ENCODE measurements around the gene SERPINI1. TPM values are rescaled to one million over a fixed set of nuclear protein-coding genes. Genes with fewer than 3 reads are reported as not detected.

SERPINI1 gene
- total and polyA plus RNA-seq, 2 of the 8 experiments (the other 6 are each of a cell fraction or from before 2014, with no cell fraction given): 5.3 to 9.9 TPM

DNA sequence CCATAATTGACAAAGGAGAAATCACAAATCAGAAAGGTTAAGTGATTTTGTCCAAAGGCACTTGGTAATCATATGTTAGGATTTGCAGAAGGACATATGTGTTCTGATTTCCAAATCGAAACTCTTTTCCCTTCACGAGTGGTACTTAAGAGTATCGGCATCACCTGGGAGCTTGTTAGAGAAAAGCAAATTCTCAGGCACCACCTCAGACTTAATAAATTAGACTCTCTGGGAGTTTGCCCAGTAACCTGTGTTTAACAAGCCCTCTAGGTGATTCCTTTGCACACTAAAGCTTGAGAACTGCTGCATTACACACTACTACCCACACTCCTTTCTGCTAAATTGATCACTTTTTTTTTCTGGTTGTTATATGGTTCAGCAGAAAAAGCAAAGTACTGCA lies 116.2 kb downstream of the SERPINI1 start:
- 98% methylated on average over 3 of the region's 3 CpGs; no CpG with 5 or more reads in 1 of the 2 experiments for WGBS, 2 experiments (ENCODE audit: extremely low coverage in 1 of 2, insufficient coverage in 1 of 2, insufficient read length in 1 of 2, insufficient replicate concordance in 2 of 2, low coverage in 1 of 2, low lambda C conversion rate in 2 of 2, missing lambda C conversion rate in 1 of 2)
- CTCF ChIA-PET (ENCODE audit: partially characterized antibody): no interaction called here

More for the DNA sequence above, 116.2 kb downstream of the SERPINI1 start:
- no peaks in the 10 kb centered on the region for H3K23me2 ChIP-seq (ENCODE audit: low read depth, low read length)
- H3K4ac ChIP-seq (replicated peaks; ENCODE audit: insufficient read length, low read depth, low read length): no peak overlapping the region
- no peaks in the 10 kb centered on the region for H3K9me3 ChIP-seq (ENCODE audit: insufficient read depth in 2 of 2, low read depth in 1 of 2, low read length in 1 of 2)
- no peak overlapping the region for H2BK12ac ChIP-seq (ENCODE audit: low read depth, low read length)
- no peak overlapping the region for H2BK20ac ChIP-seq (ENCODE audit: low read length)
- H2AFZ ChIP-seq (ENCODE audit: low read length): 0 out of 2 replicates have a peak overlapping the region, but pooled peaks have one; percentile 22
- no peak overlapping the region for H3K27ac ChIP-seq (ENCODE audit: low read depth, low read length)
- no peak overlapping the region for H3K56ac ChIP-seq (replicated peaks; ENCODE audit: insufficient read length, low read depth, low read length)
- H3K23ac ChIP-seq (ENCODE audit: insufficient read length): no peak overlapping the region
- H2BK120ac ChIP-seq (replicated peaks; ENCODE audit: low read depth, low read length): no peak overlapping the region
- H3K79me2 ChIP-seq (ENCODE audit: control insufficient read depth in 1 of 2, insufficient read depth in 2 of 2, low read length in 2 of 2): no peaks in the 10 kb centered on the region
- H3K9ac ChIP-seq (replicated peaks in 1 of 4; ENCODE audit: extremely low read depth in 1 of 4, low read depth in 3 of 4, low read length in 3 of 4): no peak overlapping the region
- TF ChIP-seq CBX5 (IDR thresholded peaks at IDR 0.05; ENCODE audit: low read depth, low read length) (no peak), GABPA (IDR thresholded peaks at IDR 0.05; ENCODE audit: borderline replicate concordance, insufficient read depth, low read length) (no peak), POU5F1 (IDR thresholded peaks at IDR 0.05; ENCODE audit: low read depth, low read length) (no peak)
- H3K4me3 ChIP-seq (ENCODE audit: extremely low read depth in 1 of 4, insufficient read depth in 2 of 4, low read depth in 3 of 4, low read length in 4 of 4): no peak overlapping the region
- no peak overlapping the region for H3K14ac ChIP-seq (ENCODE audit: insufficient read length)
- no peak overlapping the region for H3K18ac ChIP-seq (ENCODE audit: extremely low read depth, low read length)
- H2BK15ac ChIP-seq (ENCODE audit: low read length): no peak overlapping the region
- H3K27me3 ChIP-seq (replicated peaks in 1 of 4; ENCODE audit: control insufficient read depth in 3 of 4, extremely low read depth in 1 of 4, insufficient read depth in 3 of 4, low read length in 3 of 4): no peaks in the 10 kb centered on the region
- no peak overlapping the region for H4K5ac ChIP-seq (ENCODE audit: insufficient read length, low read depth, low read length)
- H4K91ac ChIP-seq (replicated peaks; ENCODE audit: insufficient read length, low read length): no peak overlapping the region
- no peaks in the 10 kb centered on the region for H4K20me1 ChIP-seq (replicated peaks in 1 of 2; ENCODE audit: control insufficient read depth in 1 of 2, insufficient read depth in 2 of 2, low read length in 2 of 2)
- no peaks in the 10 kb centered on the region for H3K36me3 ChIP-seq (ENCODE audit: control insufficient read depth in 2 of 4, insufficient read depth in 4 of 4, low read length in 3 of 4)
- H2AK5ac ChIP-seq (ENCODE audit: low read depth, low read length): no peak overlapping the region
- no peaks in the 10 kb centered on the region for H3K4me1 ChIP-seq (replicated peaks in 1 of 4; ENCODE audit: control insufficient read depth in 3 of 4, insufficient read depth in 4 of 4, low read length in 3 of 4)
- no peak overlapping the region for H4K8ac ChIP-seq (ENCODE audit: extremely low read depth, insufficient read depth, low read length)
- FAIRE-seq: no peak
- no peak for DNase-seq (ENCODE audit: low read depth in 1 of 2, low spot score in 2 of 2)
- no peak overlapping the region for H3K4me2 ChIP-seq (ENCODE audit: insufficient read depth in 1 of 2, low read depth in 2 of 2, low read length in 2 of 2)
- no peak overlapping the region for H2BK5ac ChIP-seq (ENCODE audit: low read depth, low read length)
- POLR2A ChIA-PET (ENCODE audit: partially characterized antibody): interaction anchor here (0.6 kb wide), 1 partner anchor 166 kb away, joined by 3 read pairs; no protein-coding TSS in a partner anchor
- no peaks in the 10 kb centered on the region for H3K79me1 ChIP-seq (ENCODE audit: low read depth, low read length)

Data from H1 (cell line).